ENCODE data around the gene CMSS1.

Gene CMSS1

DNA sequence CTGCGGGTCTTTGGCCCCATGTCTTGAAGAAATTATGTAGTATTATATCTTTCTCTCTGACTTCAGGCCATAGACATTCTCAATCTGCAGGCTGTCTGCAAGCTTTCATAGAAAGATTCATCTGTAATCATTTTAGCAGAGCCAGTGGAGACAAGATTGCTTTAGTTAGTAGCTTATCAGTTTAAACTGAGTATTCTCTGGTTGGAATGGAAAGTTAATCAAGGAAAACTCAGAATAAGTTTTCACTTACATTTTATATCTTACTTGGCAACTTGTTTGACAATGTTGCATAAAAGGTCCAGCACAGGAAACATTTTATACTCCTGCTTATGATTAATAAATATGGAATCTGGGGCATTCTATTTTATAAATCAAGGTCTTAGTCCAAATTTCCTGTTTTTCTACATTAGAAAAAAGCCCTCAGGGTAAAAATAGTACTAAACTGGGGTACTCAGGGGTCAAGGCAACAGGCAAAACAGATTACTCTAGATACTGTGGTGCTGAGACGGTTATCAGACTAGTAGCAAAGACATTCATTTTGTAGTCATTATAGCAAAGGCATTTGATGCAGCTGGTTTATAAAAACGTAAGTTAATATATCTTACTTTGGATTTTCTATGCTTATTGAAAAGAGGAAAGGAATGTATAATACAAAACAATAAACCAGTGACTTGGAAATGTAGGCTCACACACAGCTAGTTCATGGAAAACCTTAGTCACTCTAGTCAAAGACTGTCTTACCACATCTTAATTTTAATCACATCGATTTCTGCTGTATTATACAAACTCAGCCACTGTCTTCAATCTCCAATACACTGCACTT is 341.9 kb downstream of the CMSS1 start:
- peak; percentile 56 for DNase-seq

DNA sequence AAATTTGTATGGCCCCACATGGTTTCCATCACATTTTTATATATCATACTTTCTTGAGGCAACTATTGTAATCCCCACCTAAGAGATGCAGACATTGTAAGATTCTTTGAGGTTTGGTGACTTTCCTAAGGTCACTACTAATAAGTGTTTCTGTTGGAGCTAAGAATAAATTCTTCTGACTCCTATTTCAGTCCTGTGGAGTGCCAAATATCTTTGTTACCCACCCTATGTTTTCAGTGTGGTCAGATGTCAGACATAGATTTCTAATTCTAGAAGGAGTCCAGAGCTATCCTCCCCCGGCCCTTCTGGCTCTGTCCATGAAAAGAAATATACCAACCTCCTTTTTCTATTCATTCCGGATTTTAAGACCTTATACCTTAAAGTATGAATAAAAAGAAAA is 342.9 kb downstream of the CMSS1 start:
- no peak for DNase-seq

DNA sequence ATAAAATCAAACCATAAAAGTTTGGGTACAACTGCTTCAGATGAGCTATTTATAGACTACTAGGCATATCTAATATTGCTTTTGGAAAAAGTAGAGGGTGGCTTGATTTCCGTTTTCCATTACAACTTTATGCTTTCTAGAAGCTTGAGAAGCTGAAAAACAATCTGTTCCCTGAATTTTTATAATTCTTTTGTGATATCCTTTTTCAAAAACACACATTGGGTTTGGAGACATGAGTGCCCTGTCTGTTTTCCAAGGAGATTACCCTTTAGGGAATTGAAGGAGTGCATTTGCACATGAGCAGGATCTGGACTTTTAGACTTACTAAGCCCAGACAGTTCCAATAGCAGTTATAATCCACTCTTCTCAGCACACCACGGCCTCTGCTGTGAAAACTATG is 346.1 kb downstream of the CMSS1 start:
- no peak for DNase-seq

DNA sequence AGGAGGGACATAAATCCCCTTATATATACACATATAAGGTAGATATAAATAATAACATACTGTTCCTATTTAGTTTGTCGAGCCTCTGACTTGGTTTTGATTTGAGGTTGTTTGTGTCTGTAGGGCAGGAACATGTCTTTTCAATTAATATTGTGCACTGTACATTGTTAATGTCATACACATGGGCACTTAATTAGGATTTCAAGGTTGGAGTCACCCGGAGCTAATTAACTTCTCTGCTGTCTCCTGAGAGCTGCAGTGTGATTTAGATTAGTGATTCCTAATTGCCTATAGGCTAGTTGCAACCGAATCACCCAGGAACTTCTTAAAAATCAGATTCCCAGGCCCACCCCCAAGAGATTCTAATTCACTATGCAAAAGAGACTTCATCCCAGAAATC is 347.1 kb downstream of the CMSS1 start:
- no peak for DNase-seq

DNA sequence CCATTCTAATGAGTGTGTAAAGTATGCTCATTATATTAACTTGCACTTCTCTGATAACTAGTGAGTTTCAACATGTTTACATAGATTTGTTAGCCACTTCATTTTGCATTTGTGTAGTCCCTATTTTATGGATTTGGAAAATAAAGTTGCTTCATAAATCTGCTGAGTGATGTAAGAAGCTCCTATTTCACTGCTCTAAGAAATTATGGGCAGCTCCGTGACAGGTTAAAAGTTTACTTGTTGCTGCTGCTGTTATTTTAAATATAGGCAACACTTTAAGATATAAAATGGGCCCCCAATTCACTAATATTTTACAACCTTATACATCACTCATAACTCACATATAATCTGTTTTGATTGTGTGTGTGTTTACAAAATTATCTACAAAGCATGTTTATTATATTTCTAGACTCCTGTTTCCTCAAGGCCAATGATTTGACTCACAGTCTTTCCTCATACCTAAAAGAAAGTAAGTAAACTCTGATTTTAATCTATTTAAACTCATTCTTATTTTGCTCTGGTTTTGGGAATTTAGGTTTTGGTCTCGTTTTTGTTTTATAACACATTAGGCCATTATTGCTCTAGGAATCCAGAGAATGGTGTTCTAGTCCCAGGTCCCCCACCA is 348.4 kb downstream of the CMSS1 start:
- no peak for DNase-seq

DNA sequence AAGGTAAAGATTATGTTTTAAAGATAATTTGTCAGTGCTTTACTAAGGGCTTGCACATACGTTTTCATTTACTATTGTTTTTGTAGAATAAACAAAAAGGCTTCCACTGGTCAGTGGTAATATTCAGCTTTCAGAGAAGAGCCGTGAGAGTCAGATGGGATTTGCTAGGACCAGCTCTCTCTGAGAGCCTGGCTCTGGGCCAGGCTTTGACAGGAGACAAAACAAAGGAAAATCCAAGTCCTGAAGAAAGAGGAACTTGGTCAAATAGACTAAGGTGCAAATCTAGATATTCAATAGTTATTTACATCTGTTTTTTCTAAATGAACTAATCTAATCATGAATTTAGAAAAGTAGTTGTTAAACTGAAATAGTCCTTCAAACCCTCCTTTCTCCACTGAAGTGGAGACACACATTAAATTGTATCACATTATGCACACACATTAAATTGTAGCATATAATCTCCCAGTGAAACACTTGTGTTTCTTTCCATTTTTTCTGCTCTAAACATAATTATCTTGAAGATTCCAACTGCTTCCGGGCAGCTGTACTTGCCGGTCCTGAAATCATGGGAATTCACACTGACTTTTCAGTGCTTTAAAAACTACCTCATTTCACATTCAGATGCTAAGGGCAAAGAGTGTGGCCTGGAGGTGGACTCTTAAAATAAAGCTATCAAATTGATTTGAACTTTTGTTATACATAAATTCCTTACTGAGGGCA is 351.7 kb downstream of the CMSS1 start:
- DNase-seq = no peak

DNA sequence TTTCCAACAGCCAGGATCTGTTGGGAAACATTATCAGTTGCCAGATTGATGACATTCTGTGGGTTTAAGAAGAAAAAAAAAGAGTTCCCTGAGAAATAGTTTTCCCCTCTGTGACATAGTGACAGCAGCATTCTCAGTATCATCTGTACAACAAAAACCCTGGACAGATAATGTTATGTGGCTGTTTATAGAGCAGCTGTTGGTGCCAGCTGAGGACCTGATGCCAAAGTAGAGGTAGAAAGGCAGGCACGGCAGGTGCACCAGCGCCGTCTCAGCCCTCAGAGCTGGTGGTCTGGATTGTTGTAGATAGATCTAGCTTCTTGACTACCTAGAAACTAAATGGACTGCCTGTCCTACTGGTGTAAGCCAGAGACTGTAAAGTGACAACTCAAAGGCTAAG is 352.8 kb downstream of the CMSS1 start:
- no peak for DNase-seq

DNA sequence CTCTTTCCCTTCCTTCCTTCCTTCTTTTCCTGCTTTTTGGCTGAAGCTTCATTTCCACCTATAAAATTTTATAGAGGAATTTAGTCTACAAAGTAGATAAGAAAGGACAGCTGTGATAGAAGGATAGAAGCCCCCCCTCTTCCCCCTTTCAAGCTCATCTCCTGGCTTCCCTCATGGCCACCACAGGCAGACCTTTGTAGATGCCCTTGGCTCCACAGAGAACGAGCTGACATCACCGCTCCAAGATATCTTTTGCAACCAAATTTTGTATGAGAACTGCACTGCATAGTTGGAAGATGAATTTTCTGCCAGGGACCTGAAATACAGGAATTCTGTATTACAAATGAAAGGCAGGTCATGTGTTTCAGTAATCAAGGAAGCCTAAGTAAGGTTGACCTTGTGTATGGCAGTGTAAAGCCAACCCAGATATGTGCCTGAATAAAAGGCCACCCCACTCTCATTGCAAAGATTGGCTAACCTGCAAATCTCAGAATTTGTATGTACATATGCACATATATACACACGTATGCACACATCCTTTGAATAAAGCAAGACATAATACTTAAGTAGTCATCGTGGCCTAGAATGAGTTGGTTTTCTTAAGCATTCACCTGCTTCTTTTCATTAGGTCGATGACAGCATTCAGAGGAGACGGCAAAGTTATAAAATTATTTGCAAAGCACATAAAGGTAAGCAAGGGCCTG is 353.7 kb downstream of the CMSS1 start:
- no peak for DNase-seq

DNA sequence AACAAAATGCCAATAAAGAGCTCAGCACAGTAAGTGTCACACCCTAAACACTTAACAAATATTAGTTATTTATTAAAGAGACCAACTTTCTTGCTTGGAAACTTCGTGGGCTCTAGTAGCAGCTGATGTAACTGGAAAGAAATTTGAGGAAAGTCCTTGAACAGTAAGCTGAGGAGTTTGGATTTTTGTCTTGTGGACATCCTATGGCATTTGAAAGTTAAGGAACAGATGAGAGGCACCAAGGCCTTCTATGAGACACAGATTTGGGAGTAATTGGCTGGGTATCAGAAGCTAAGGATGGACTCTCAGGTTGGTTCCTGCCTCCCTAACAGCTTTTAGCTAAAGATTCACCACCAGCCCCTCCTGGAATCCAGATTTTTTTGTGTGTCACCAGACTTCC is 356.3 kb downstream of the CMSS1 start:
- DNase-seq = no peak

DNA sequence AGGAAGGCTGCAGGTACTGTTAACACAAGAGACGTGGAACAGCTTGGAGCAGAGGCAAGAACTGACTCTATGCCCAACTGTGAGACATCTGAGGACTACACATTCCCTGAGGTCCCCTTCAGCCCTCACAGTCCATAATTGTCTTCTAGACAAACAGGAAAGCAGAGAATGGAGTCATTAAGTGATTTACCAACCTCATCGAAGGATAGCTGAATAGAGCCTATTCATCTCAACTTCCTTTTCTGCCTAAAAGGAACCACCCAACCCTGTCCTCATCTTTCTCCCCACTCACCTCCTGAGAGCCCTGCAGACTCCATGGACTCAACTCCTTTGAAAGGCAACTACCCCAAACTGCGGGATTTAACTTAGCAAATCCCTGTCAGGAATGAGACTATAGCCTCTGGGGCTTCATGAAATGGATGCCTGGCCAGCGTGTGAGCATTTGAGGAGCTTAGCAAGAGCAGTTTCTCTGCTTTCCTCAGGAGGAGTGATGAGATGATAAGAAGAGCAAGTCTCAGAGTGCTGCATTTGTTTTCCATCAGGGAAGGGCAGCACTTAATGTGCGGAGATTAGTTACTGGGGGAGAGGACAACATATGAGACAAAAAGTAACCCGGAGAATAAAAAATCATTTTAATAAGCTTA is 358.1 kb downstream of the CMSS1 start:
- DNase-seq = no peak

DNA sequence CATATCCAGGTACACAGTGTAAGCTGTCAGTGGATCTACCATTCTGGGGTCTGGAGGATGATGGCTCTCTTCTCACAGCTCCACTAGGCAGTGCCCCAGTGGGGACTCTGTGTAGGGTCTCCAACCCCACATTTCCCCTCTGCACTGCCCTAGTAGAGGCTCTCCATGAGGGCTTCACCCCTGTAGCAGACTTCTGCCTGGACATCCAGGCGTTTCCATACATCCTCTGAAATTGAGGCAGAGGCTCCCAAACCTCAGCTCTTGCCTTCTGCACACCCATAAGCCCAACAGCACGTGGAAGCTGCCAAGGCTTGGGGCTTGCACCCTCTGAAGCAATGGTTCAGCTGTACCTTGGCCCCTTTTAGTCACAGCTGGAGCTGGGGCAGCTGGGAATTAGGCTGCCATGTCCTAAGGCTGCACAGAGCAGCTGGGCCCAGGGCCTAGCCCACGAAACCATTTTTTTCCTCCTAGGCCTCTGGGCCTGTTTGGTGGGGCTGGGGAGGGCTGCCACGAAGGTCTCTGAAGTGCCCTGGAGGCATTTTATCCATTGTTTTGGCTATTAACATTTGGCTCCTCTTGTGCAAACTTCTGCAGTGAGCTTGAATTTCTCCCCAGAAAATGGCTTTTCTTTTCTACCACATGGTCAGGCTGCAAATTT is 362.2 kb downstream of the CMSS1 start:
- DNase-seq = no peak

DNA sequence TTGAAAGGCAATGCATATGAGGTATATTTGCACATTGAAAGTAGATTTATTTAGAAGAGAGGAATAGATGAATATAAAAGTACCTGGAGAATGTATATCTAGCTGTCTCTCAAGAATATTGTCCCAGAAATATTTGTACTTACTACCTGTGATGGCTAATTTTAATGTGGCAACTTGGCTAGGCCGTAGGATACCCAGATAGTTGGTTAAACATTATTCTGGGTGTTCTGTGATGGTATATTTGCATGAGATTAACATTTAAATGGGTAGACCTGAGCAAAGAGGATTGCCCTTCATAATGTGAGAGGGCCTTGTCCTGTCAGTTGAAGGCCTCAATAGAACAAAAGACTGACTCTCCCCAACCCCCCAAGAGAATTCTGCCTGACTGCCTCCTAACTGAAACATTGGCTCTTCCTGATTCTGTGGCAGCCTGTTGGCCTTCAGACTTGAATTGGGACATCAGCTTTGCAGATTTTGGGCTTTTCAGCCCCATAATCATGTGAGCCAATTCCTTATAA is 366.0 kb downstream of the CMSS1 start:
- no peak for DNase-seq

DNA sequence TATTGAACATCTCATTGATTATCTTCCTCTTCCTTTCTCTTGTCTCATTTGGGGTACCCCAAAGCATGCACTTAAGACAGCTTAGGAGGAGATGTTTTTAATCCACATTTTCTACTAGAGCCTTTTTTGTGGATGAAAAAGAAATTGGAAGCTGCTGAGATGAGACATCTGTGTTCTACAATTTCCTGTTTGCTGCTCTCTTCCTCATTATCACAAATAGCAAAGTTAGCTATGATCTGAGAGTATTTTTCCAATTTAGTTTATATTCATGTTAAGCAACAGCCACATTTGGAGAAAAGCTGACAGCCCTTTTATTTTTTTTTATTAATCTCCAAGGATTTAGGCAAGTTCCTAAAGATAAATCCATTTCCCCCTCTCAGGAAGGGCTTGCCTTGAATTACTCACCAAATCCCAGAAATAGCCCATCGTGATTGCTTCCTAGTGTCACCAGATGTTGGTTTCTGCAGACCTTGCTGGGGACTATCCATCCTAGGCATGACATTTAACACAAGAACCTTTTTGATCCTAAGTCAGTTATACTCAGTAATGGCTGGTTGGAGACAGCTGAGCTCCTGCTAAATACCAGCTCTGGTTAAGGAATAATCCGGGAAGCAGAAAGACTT is 367.4 kb downstream of the CMSS1 start:
- no peak for DNase-seq

DNA sequence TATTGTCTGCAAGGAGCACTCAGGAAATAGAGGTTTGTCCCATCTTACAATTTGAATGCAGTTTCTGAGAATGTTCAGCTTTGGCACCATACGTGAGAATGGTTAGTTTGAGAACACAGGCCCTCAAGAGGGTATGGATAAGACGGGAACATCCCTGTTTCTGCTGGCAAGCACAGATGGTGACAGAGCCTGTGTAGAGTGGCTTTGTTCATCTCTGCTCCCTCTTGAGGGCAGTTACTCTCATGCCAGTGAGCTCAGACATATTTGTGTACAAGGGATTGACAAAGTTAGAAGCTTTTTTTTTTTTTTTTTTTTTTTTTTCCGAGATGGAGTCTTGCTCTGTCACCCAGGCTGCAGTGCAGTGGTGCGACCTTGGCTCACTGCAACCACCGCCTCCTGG is 368.2 kb downstream of the CMSS1 start:
- DNase-seq = no peak

DNA sequence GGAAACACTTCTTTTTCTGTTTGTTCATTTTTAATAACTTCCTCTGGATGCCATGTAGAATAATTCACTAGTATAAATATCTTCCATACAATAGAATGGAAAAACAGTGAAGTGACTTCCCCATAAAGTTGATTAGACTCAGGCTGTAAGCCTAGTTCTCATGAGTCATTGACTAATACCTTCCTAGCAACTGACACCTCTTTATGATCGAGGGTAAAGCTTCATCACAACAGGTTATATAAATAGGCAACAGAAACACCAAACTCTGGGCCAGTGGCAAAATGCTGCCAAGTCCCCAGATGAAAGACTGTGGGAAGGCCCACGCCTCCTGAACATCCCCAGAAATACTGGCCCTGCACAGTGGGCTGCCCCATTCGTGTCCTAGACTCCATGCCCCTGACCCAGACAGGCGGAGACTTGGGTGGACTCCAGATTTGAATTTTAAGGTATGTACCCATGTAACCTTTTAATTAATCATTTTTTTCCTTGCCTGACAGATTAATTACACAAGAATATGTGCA is 371.8 kb downstream of the CMSS1 start:
- DNase-seq = no peak

DNA sequence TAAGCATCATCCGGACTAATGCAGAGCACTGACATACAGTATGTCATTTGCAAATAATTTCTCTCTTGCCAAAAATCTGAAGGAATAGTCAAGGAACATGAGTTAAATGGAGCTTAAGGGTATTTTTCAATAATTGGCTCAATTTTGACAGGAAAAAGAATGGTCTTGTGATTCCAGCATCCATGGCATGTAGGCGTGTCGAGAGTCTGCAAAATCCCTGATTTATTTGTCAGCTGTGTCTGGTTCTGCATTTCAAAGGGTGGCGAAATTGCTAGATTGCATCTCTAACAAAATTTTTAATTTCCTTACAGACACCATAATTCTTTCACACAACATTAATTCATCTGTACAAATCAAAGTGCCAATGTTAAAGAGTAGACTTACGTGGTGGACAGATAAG is 377.7 kb downstream of the CMSS1 start:
- DNase-seq = no peak

DNA sequence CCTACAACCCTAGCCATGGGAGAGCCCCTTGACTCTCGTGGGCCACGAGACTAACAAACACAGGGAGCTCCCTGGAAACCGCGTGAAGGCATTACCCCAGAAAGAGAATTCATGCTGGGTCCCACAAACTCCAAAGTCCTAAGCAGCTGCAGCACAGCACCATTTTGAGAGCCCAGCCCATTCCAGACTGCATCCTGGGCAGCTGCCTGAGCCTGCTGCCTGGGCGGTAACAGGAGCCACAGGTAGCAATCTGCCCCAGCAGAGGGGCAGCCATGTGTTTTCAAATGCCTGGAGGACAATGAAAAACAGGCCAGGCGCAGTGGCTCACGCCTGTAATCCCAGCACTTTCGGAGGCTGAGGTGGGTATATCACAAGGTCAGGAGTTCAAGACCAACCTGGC is 380.2 kb downstream of the CMSS1 start:
- no peak for DNase-seq

DNA sequence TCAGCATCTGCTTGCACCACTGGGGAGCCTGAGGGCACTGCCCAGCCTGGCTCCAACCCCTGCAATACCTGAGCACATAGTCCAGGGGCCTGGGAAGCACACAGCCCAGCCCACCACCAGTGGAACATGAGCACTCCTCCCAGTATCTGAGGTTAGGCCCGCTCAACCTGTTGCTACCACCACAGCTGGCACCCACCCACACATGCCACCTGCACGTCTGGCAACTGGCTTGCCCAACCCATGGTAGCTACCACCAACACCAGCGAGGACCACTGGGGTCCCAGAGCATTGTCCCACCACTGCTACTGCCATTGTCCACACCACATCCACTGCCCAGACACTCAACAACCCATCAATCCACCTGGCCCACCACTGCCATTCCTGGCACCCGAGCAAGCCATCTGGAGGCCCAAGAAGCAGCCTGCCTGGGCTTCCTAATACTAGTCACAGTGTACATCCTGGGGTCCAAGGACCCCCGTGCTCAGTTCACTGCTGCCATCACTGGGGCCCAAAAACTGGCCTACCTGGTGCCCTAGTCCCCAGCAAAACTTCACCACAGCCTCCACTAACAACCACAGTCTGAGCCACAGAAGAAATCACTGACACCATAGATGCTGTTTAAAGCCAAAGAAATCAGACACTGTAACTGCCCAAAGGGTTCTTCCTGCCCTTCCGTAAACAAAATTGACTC is 381.1 kb downstream of the CMSS1 start:
- no peak for DNase-seq

DNA sequence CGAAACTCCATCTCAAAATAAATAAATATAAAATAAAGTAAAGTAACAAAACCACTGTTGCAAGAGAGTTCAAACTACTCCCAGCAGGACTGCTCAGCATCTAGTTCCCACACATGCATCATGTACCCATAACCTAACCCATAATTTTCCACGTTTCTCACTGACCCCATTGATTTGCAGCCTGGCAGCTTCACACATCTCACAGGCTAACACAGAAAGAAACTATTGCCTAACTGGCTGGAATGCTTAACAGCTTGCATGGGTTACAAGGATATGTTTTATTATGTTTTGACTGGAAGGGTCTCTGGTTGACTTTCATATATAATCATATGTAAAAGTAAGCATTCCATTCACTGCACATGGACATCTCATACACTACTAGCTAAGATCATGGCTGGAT is 387.5 kb downstream of the CMSS1 start:
- no peak for DNase-seq

DNA sequence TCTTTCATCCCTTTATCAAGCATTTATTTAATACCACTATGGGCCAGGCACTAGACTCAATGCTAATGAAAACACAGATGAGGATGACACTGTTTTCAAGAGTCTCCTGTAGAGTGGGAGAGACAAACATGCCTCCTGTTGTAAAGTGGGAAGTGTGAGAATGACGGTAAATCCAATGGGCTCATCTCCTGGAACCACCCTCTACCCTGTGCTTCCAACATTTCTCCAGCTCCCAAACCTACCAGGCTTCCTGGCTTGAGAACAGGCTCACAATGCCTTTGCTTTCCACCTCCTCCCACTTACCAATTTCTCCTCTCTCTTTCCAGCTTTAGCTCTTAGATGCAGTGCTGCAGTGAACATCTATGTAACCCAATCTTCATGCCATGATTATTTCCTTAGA is 389.0 kb downstream of the CMSS1 start:
- DNase-seq = no peak

DNA sequence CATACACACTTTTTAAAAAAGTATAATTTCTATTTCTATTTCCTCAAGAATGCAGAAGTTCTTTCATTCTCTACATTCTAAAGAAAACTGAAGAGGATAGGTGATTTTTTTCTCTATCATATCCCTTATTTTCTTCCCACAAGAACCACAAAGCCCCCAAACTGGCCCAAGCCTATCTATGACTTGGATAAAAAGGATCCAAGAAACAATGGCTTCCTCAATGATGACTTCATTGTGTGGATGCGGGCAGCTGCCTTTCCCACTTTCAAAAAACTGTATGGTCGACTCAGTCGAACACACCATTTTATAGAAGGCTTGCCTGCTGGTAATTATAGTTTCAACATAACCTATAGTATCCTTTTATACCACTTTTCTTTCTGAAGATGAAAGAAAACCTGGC is 390.2 kb downstream of the CMSS1 start:
- DNase-seq = no peak
